ENCODE measurements around the gene LMO2.
"Not testable (repeated sequence)": the region's sequence is repeated elsewhere in the genome, so short reads cannot be mapped to it uniquely, and the experiment has no call there.

Gene LMO2

DNA sequence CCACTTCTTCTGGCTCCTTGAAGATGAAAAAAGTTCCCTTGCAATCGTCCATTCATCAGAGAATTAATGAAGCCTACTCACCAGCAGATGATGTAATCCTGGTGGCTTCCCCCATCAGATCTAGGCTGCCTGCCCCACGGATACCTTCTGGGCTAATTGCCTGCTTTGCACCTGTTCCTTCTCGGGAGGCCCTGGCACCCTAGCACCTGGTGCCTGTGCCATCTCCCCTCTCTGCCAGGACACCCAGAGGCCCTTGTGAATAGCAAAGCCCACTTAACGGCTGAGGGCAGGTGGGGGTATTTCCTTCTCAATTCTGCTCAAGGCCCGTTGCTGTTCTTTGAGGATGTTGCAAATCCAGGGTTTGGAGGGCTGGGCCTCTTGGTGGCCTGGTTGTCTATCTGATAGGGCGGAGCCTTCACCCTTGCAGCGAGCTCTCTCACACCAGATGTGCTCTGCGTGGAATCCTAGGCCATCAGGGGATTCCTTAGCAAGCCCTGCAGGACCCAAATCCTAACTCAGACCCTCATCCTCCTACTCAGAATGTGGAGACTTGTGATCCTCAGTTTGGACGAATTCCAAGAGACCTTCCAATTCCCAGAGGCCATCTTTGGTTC, at the start of gene LMO2:
Gene LMO2, minus strand, starts transcription at position 363 of the 614 bp plus-strand sequence. CDS start 22,360 bp downstream, outside the sequence.
- no peak for DNase-seq

- DNase-seq, result no peak
These were observed 48.6 kb upstream of the LMO2 start for GRCh38 chr11:33940538-33940815.

- DNase-seq, result no peak
These were observed 45.1 kb upstream of the LMO2 start for GRCh38 chr11:33936725-33937604.

- no peak for DNase-seq
These were observed 43.9 kb upstream of the LMO2 start for GRCh38 chr11:33935461-33936456.

DNA sequence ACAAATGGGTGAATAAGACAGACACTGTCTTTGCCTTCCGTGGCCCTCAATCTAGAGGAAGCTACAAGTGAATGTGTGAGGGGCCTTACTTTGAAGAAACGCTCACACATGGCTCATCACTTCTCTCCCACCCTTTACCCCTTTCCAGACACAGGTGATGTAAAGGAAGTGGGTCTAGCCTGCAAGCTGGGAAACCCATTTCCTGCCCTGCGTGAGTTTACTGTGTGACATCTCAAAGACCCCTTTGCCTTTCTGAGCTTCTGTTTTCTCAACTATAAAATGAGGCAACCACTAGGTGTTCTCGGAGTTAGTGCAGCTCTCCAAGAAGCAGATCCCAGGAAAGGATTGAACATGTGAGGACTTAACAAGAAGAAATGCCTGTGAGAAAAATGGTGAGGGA, 43.1 kb upstream of the LMO2 start:
- no peak for DNase-seq

GRCh38 chr11:33934450-33934849, 42.6 kb upstream of the LMO2 start:
- DNase-seq, result no peak

DNA sequence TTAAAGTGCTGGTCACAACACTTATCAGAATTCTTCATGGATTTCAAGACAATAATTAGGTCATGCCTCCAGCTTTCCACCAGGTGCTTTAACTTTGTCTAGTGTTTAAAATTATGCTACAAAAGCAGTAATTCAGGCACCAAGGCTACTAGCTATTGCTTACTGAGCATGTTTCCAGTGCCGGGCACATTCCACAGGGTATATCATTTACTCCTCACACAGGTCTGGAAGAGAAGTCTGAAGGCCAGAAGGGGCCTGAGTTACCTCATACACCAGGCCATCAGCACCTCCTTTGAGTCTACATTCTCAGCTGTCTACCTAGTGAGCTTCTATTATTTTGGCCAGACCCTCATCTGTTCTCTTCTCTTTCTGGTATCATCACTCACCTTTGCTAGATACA, 41.7 kb upstream of the LMO2 start:
- DNase-seq, result no peak

DNA sequence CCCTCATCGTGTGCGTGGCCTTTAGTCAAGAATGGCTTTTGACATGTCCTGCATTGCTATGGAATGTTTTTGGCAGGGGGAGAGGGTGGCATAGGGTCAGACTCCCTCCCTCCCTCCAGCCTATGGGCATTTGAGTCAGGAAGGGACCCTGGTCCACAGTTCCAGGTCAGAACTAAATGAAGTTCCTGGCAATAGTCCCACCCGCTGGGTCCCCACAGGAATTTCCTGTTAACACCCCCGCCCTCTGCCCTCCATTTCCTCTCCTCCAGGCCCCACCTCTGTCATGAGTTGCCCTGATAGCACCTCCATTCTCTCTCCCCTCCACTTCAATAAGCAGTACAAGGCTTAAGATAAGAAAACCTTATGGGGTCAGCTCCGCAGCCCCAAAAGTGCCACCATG, 40.8 kb upstream of the LMO2 start:
- DNase-seq, result no peak

DNA sequence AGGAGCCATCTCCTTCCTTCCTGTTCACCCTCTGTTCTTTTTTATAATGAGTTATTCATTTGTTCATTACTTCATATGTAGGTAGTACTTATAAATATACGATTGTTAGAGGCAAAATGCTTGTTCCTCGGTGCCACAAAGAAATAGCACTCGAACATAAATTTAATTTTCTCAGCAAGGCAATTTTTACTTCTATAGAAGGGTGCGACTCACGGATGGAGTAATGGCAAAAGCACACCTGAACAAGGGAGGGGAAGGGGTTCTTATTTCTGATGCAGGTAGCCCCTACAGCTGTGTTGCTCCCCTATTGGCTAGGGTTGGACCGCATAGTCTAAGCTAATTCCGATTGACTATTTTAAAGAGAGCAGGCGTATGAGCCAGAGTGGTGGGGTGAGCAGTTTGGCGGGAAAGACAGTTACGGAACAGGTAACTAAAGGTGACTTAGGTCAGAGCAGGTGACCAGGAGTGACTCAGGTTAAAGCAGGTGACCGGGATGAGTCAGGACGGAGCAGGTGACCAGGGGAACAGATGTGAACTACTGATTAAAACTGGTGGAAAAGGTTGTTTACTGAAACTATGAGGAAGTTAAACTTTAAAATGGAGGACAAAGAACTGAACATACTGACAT, 40.0 kb upstream of the LMO2 start:
- DNase-seq, result not testable (repeated sequence)

- no peak for DNase-seq
These were observed 39.2 kb upstream of the LMO2 start for GRCh38 chr11:33931067-33931466.

- no peak for DNase-seq
These were observed 38.6 kb upstream of the LMO2 start for GRCh38 chr11:33930317-33931021.

- no peak for DNase-seq
These were observed 36.7 kb upstream of the LMO2 start for GRCh38 chr11:33928564-33928963.

- no peak for DNase-seq
These were observed 35.0 kb upstream of the LMO2 start for GRCh38 chr11:33926671-33927552.

DNA sequence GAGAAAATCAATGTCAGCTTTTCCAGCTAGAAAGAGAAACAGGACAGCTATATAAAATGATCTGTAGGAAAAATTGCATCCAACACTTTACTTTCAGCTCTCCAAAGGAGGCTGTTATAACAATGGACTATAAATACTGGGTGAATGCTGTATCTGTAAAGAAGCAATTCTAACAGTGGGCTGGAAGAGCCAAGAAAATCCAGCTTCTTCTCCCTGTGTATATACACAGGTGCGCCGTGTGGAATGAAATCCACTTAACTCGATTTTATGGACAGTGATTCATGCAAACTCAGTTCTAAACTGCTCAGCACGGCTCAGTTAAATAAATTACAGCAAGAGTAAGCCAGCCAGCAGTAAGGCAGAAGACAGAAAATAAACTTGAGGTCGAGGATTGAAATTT, 32.5 kb upstream of the LMO2 start:
- no peak for DNase-seq

DNA sequence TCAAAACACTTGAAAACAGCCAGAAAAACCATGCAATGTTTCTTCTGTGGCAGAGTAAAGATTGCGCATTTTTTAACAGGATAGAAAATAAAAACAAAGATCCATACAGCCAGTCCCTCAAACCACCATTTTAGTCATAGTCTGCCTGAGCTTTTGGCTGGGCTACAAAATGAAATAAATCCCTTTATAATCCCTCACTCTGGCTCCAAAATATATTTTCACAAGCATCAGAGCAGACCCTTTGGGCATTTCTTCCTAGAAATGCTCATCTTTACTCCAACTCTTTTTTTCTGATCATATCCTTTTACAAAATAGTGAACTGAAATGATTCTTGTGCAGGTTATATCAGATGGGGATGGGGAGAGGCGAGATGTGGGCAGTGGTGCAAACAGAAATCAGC, 31.8 kb upstream of the LMO2 start:
- DNase-seq, result no peak

DNA sequence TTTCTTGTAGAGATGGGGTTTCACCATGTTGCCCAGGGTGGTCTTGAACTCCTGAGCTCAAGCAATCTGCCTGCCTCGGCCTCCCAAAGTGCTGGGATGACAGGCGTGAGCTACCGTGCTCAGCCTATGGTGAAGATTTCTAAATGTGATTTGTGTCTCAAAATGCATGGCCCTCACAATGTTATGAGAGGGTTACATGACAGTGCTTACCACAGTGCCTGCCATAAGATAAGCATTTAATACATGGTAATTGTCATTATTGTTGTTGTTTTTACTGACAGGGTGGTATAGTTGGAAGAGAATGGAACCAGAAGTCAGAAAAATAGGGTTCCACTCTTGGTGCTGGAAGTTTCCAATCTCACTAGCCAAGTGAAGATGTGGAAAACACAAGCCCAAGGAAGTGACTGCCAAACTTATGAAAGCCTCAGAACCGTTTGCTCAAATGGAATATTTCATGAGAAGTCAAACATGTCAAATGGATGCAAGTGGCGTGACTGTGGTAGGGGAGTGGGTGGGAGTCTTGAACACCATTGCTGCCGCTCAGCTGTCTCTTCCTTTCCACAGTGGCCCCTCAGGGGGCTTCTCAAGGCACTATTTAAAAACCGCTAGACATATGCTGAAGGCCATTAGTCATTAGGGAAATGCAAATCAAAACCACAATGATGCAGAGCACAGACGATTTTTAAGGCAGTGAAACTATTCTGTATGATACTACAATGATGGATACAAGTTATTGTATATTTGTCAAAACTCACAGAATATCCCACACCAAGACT, 29.1 kb upstream of the LMO2 start:
- DNase-seq, result peak; percentile 27

- no peak for DNase-seq
These were observed 27.8 kb upstream of the LMO2 start for GRCh38 chr11:33919645-33920044.

DNA sequence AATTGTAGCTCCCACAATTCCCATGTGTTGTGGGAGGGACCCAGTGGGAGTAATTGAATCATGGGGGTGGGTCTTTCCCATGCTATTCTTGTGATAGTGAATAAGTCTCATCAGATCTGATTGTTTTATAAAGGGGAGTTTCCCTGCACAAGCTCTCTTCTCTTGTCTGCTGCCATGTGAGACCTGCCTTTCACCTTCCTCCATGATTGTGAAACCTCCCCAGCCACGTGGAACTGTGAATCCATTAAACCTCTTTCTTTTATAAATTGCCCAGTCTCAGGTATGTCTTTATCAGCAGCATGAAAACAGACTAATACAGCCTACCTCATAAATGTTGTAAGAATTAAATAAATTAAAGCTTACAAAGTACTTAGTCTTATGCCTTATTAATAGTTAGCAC, 25.5 kb upstream of the LMO2 start:
- DNase-seq, result not testable (repeated sequence)

- DNase-seq, result no peak
These were observed 24.9 kb upstream of the LMO2 start for GRCh38 chr11:33916736-33917135.

DNA sequence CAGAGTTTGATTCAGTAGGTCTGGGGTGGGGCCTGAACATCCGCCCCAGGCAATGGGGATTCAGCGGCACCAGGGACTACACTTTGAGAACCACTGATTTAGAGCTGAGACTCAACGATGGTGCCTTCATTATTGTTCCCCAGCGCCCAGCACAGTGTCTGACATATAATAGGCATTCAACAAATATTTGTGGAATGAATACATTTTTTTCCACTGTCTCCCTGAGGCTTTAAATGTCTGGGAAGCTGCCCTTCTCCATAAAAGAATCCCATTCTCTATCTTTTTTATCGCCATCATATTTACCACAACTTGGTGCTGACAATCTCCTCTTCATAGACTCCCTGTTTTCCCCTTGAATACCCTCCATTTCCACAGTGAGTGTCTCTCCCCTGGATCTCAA, 23.6 kb upstream of the LMO2 start:
- no peak for DNase-seq

Measured in activated T-cell treated with anti-CD3 and anti-CD28 coated beads, Interleukin-2, amount 50 U/mL, for 48 hours (primary cell).